ENCODE measurements around the gene ASCL2.

DNA sequence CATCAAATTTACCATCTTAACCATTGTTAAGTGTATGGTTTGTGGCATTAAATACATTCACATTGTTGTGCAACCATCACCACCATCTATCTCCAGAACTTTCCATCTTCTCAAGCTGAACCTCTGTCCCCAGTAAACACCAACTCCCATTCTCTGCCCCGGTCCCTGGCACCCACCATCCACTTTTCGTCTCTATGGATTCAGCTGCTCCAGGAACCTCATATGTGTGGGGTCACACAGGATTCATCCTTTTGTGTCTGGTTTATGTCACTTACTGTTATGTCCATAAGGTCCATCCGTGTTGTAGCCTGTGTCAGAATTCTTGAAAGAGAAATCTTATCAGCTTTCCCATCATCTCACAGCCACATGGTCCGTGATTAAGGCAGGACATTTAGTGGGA, 47.7 kb upstream of the ASCL2 start:
- no peak for TF ChIP-seq POLR2A (IDR thresholded peaks at IDR 0.05)
- TF ChIP-seq, protein P1, sequence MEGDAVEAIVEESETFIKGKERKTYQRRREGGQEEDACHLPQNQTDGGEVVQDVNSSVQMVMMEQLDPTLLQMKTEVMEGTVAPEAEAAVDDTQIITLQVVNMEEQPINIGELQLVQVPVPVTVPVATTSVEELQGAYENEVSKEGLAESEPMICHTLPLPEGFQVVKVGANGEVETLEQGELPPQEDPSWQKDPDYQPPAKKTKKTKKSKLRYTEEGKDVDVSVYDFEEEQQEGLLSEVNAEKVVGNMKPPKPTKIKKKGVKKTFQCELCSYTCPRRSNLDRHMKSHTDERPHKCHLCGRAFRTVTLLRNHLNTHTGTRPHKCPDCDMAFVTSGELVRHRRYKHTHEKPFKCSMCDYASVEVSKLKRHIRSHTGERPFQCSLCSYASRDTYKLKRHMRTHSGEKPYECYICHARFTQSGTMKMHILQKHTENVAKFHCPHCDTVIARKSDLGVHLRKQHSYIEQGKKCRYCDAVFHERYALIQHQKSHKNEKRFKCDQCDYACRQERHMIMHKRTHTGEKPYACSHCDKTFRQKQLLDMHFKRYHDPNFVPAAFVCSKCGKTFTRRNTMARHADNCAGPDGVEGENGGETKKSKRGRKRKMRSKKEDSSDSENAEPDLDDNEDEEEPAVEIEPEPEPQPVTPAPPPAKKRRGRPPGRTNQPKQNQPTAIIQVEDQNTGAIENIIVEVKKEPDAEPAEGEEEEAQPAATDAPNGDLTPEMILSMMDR (IDR thresholded peaks at IDR 0.05 in 4 of 5, conservative IDR thresholded peaks at IDR 0.05 in 1 of 5): no peak

Measured in gastrocnemius medialis (tissue), 4 donors.